Left lung (tissue), 10 donors: ENCODE results near the gene ECSCR. TPM values are rescaled to one million over a fixed set of nuclear protein-coding genes. Genes with fewer than 3 reads are reported as not detected.
A peak's percentile ranks its signal among the peaks of the same experiment; 100 is the strongest.

Experiments used
- ATAC-seq: fragments of 200-7000 bp; cut with Tn5 transposase; one replicate; pipeline ENCODE4 v1.9.1; 2020; ENCODE audit warnings: moderate library complexity
- DNase-seq, 4 donors: peaks; one replicate each; pipeline ENCODE4 v3.0.0-alpha.2; 2013 to 2020
- H3K27ac ChIP-seq, 2 donors: fragments of 200-600 bp; sonication (generic) in 1 of 2; one replicate each; pipeline versions ENCODE4 v1.5.0 to v1.8.0; 2020 to 2021
- H3K27me3 ChIP-seq, 2 donors: fragments of 200-600 bp; sonication (generic) in 1 of 2; one replicate each; pipeline versions ENCODE4 v1.5.0 to v1.8.0; 2020 to 2021
- H3K36me3 ChIP-seq, 2 donors: fragments of 200-600 bp; sonication (generic) in 1 of 2; one replicate each; pipeline versions ENCODE4 v1.5.0 to v1.8.0; 2020 to 2021
- H3K4me1 ChIP-seq, 2 donors: fragments of 200-600 bp; one replicate each; pipeline ENCODE4 v1.8.0; 2021
- H3K4me3 ChIP-seq, 2 donors: fragments of 200-600 bp; sonication (generic) in 1 of 2; one replicate each; pipeline versions ENCODE4 v1.5.0 to v1.8.0; 2020 to 2021; ENCODE audit warnings: mild to moderate bottlenecking in 1 of 2
- H3K9me3 ChIP-seq, 2 donors: fragments of 200-600 bp; sonication (generic) in 1 of 2; one replicate each; pipeline versions ENCODE4 v1.5.0 to v1.8.0; 2020 to 2021
- intact Hi-C, 2 donors: fragments of 100-400 bp; cut with DNase I; formaldehyde crosslinking; loops; one replicate each; pipeline versions ENCODE4 v1.11.2 to v1.14.2; 2022
- polyA plus RNA-seq, 6 donors: library from polyadenylated mRNA; unstranded; fragments of 120-200 nt; gene quantifications; one replicate each; pipeline ENCODE4 v1.2.1, GENCODE V29; 2013; ENCODE audit not compliant: insufficient read length in 6 of 6
- total RNA-seq, 2 donors: library from RNA; stranded (reverse); fragmentation: NEBNext Ultra II Directional; extraction: Animal tissue kit (Norgen Biotek cat#: 25700); gene quantifications; one replicate each; pipeline ENCODE4 v1.2.1, GENCODE V29; 2021
- TF ChIP-seq, protein P1 (sequence below), 2 donors: fragments of 200-600 bp; sonication (generic) in 1 of 2; IDR thresholded peaks; one replicate each; pipeline versions ENCODE4 v1.5.0 to v1.8.0; 2021; ENCODE audit warnings: antibody characterized with exemption in 2 of 2
- donor health status: DM: no; HTN: yes; CAD: no.
- donor health status: DM: no; HTN: no; CAD: no.

ECSCR gene
- total and polyA plus RNA-seq, 8 donors, result 25.4 to 72.6 (median 64.3) TPM

DNA sequence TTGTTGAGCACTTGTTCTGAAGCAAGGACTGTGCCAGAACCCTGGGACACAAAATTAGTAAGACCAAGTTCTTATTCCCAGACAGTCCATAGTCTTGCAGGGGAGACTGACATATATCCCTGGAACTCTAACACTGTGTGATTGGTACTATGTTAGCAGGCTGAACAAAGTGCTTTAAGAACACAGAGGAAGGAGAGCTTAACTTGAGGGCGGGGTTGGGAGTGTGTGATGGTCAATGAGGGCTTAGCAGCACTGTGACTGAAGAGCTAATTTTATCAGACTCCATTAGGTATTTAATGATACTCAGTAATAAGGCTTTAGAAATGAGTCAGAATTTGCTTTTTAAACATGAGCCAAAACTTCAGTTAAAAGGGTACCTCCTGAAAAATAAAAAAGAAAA, 43.8 kb downstream of the ECSCR start:
- DNase-seq (no peak), ATAC-seq (peak; percentile 8)
- no peaks in the 10 kb centered on the region for H3K9me3 ChIP-seq
- H3K4me1 ChIP-seq, result peaks cover 7 to 8% of the 10 kb centered on the region in 2 donors
- intact Hi-C loops, result no loop called here
- H3K4me3 ChIP-seq, result no peak overlapping the region
- no peaks in the 10 kb centered on the region for H3K27me3 ChIP-seq
- no peaks in the 10 kb centered on the region for H3K36me3 ChIP-seq
- no peak overlapping the region for H3K27ac ChIP-seq
- TF ChIP-seq, protein P1, sequence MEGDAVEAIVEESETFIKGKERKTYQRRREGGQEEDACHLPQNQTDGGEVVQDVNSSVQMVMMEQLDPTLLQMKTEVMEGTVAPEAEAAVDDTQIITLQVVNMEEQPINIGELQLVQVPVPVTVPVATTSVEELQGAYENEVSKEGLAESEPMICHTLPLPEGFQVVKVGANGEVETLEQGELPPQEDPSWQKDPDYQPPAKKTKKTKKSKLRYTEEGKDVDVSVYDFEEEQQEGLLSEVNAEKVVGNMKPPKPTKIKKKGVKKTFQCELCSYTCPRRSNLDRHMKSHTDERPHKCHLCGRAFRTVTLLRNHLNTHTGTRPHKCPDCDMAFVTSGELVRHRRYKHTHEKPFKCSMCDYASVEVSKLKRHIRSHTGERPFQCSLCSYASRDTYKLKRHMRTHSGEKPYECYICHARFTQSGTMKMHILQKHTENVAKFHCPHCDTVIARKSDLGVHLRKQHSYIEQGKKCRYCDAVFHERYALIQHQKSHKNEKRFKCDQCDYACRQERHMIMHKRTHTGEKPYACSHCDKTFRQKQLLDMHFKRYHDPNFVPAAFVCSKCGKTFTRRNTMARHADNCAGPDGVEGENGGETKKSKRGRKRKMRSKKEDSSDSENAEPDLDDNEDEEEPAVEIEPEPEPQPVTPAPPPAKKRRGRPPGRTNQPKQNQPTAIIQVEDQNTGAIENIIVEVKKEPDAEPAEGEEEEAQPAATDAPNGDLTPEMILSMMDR (IDR thresholded peaks at IDR 0.05), result no peak

DNA sequence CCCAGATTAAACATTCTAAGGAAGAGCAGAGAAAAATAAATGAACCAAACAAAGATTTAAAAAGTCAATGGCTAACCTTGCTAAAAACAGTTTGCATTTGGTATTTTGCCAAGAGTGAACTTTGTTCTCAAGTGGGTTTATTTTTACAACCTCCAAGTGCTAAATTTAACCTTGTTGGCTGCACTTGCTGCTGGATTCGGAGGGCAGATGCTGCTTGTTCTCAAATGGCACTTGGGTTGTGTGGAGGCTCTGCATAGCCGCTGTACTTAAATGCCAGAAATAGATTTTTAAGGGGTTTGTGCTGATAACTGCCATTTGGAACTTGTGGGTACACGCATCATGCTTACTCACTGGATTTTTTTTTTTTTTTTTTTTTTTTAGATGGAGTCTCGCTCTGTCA, 45.3 kb downstream of the ECSCR start:
- Histone ChIP-seq H3K4me1 (peaks cover 7 to 8% of the 10 kb centered on the region in 2 donors), H3K27me3 (no peaks in the 10 kb centered on the region), H3K9me3 (no peaks in the 10 kb centered on the region), H3K36me3 (no peaks in the 10 kb centered on the region), H3K4me3 (no peak overlapping the region), H3K27ac (no peak overlapping the region)
- peak in 2 of 4 donors; percentile 15 to 62 for DNase-seq
- intact Hi-C loops, result no loop called here
- peak; percentile 73 for ATAC-seq
- TF ChIP-seq, protein P1 (IDR thresholded peaks at IDR 0.05), result no peak

DNA sequence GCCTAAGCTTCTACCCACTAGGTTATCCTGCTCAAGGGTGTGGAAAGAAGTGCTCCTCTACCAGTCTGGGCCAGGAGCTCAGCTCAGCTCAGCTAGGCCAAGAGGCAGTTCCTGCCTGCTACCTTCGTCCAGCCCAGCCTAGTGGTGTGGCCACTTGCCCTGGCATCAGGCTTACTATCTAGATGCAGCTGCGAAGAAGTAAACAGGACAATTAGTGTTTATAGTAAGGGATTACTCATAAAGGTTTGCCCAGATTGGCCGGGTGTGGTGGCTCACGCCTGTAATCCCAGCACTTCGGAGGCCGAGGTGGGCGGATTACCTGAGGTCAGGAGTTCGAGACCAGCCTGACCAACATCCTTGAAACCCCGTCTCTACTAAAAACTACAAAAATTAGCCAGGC, 45.9 kb downstream of the ECSCR start:
- no peak overlapping the region for H3K4me3 ChIP-seq
- DNase-seq (no peak), ATAC-seq (peak; percentile 30)
- H3K27ac ChIP-seq, result no peak overlapping the region
- intact Hi-C loops, result no loop called here
- H3K9me3 ChIP-seq, result no peaks in the 10 kb centered on the region
- peaks cover 7 to 8% of the 10 kb centered on the region in 2 donors for H3K4me1 ChIP-seq
- TF ChIP-seq, protein P1 (IDR thresholded peaks at IDR 0.05), result no peak
- H3K27me3 ChIP-seq, result no peaks in the 10 kb centered on the region
- no peaks in the 10 kb centered on the region for H3K36me3 ChIP-seq

DNA sequence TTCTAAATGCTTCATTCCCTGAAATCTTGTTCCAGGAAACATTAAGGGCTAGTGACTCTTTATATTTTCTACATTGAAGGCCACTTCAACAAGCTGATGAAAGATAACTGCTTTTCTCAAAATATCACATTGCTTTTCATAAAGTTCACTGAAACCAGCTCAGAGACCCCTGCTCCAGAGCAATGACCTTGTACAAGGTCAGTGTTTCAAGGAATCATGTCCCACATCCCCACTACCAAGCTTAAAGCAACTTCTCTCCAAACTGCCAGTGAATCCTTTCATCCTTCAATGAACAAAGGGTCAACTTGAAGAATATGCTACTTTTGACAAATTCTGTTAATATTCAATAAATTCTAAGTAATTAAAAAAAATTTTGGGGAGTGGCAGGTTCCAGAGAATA, 46.7 kb downstream of the ECSCR start:
- no peak overlapping the region for H3K27ac ChIP-seq
- H3K36me3 ChIP-seq, result no peaks in the 10 kb centered on the region
- DNase-seq (no peak), ATAC-seq (no peak)
- TF ChIP-seq, protein P1 (IDR thresholded peaks at IDR 0.05), result no peak
- intact Hi-C loops, result no loop called here
- peaks cover 7 to 8% of the 10 kb centered on the region in 2 donors for H3K4me1 ChIP-seq
- no peak overlapping the region for H3K4me3 ChIP-seq
- no peaks in the 10 kb centered on the region for H3K27me3 ChIP-seq
- no peaks in the 10 kb centered on the region for H3K9me3 ChIP-seq

DNA sequence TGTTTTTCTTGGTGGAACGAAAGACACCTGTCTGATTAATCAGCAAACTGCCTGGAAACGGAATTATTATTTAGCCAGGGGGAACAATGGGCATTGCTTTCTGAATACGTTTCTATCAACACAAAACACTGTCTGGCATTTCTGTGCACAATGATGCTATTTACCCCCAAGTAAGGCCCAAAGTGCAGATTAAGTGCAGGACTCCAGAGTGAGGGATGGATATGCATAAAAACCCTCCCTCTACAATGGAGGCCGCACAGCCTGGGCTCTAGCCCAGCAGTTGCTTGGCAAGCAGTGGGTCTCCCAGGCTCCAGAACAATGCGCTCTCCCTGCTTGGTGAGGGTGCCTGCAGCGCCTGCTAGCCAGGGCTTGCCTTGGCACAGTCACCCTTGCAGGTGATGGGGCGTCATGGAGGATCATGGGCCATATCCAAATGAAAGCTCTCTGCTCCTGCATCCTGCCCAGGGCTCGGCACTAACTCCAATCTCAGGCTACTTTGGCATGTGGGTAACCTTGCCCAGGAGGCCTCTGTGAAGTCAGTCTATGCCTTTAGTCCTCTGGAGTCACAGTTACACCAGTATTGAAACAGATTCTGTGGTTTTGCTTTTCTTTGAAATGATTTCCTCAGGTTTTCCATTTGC, 47.2 kb downstream of the ECSCR start:
- intact Hi-C loops, result no loop called here
- Histone ChIP-seq H3K27ac (no peak overlapping the region), H3K36me3 (no peaks in the 10 kb centered on the region), H3K4me1 (peaks cover 7 to 8% of the 10 kb centered on the region in 2 donors), H3K4me3 (no peak overlapping the region), H3K27me3 (no peaks in the 10 kb centered on the region), H3K9me3 (no peaks in the 10 kb centered on the region)
- DNase-seq (no peak), ATAC-seq (no peak)
- TF ChIP-seq, protein P1 (IDR thresholded peaks at IDR 0.05), result no peak
